ENCODE results near the gene EMC6.

EMC6 gene

GRCh38 chr17:3668279-3669084 is at the start of gene EMC6, which contains the start of gene TAX1BP3:
TSS of gene EMC6 (plus strand) at chr17:3668812. CDS start at chr17:3669147, 335 bp downstream.
TSS of gene TAX1BP3 (minus strand) at chr17:3668578. CDS start at chr17:3668526, 52 bp downstream.
- DNase-seq (ENCODE audit: low read depth in 2 of 2), result peak; percentile 96

GRCh38 chr17:3621146-3621720 is 47.4 kb upstream of the EMC6 start:
- DNase-seq (ENCODE audit: low read depth in 2 of 2), result no peak

- DNase-seq (ENCODE audit: low read depth in 2 of 2), result no peak
Measured at GRCh38 chr17:3622977-3623594, 45.5 kb upstream of the EMC6 start.

GRCh38 chr17:3626831-3627768 is 41.5 kb upstream of the EMC6 start:
- no peak for DNase-seq (ENCODE audit: low read depth in 2 of 2)

GRCh38 chr17:3627769-3628167 is 40.8 kb upstream of the EMC6 start:
- no peak for DNase-seq (ENCODE audit: low read depth in 2 of 2)

GRCh38 chr17:3630781-3631180 is 37.8 kb upstream of the EMC6 start:
- DNase-seq (ENCODE audit: low read depth in 2 of 2), result no peak

- DNase-seq (ENCODE audit: low read depth in 2 of 2), result no peak
Measured at GRCh38 chr17:3632287-3632686, 36.3 kb upstream of the EMC6 start.

- no peak for DNase-seq (ENCODE audit: low read depth in 2 of 2)
Measured at GRCh38 chr17:3635474-3636153, 33.0 kb upstream of the EMC6 start.

GRCh38 chr17:3636154-3636907 is 32.3 kb upstream of the EMC6 start, which contains the start of the genes CTNS and SHPK:
TSS of gene CTNS (plus strand) at chr17:3636760. CDS start at chr17:3640207, 3,447 bp downstream.
TSS of gene SHPK (minus strand) at chr17:3636250. CDS start at chr17:3636219, 31 bp downstream.
- DNase-seq (ENCODE audit: low read depth in 2 of 2), result peak; percentile 89 to 92

- DNase-seq (ENCODE audit: low read depth in 2 of 2), result no peak
Measured at GRCh38 chr17:3636908-3637373, 31.7 kb upstream of the EMC6 start.

GRCh38 chr17:3639981-3640596 is 28.5 kb upstream of the EMC6 start:
- DNase-seq (ENCODE audit: low read depth in 2 of 2), result no peak

- no peak for DNase-seq (ENCODE audit: low read depth in 2 of 2)
Measured at GRCh38 chr17:3641014-3641413, 27.6 kb upstream of the EMC6 start.

- no peak for DNase-seq (ENCODE audit: low read depth in 2 of 2)
Measured at GRCh38 chr17:3641717-3642486, 26.7 kb upstream of the EMC6 start.

- DNase-seq (ENCODE audit: low read depth in 2 of 2), result no peak
Measured at GRCh38 chr17:3643889-3644349, 24.7 kb upstream of the EMC6 start.

GRCh38 chr17:3645310-3645709 is 23.3 kb upstream of the EMC6 start:
- DNase-seq (ENCODE audit: low read depth in 2 of 2), result no peak

GRCh38 chr17:3647251-3647650 is 21.4 kb upstream of the EMC6 start:
- DNase-seq (ENCODE audit: low read depth in 2 of 2), result no peak

GRCh38 chr17:3647769-3648555 is 20.6 kb upstream of the EMC6 start:
- DNase-seq (ENCODE audit: low read depth in 2 of 2), result peak in 1 of 2 donors; percentile 17

GRCh38 chr17:3655766-3656165 is 12.8 kb upstream of the EMC6 start:
- no peak for DNase-seq (ENCODE audit: low read depth in 2 of 2)
